NB4 (cell line): ENCODE measurements around the gene SEMA6A.

Experiments
- CTCF ChIP-seq: IDR thresholded peaks from one replicate; pipeline ENCODE4 v1.5.1; 2012; ENCODE audit warnings: low read depth, low read length
- POLR2A ChIP-seq: IDR thresholded peaks from 2 replicates; pipeline ENCODE4 v1.6.1; 2011; ENCODE audit warnings: mild to moderate bottlenecking; ENCODE audit not compliant: insufficient read length; ENCODE audit errors: extremely low read depth

- no peak for TF ChIP-seq POLR2A
- no peak for TF ChIP-seq CTCF
These were observed 112.1 kb downstream of the SEMA6A start for GRCh38 chr5:116462500-116462899.
